HG02840 (cell line): ENCODE results near the gene TIGD1.

Source experiments
- ATAC-seq: cut with Tn5 transposase; IDR thresholded peaks from one replicate; pipeline ENCODE4 v1.9.1; 2021; ENCODE audit warnings: mild to moderate bottlenecking, moderate library complexity, moderate number of reproducible peaks; ENCODE audit not compliant: unreplicated experiment, low FRiP score

TIGD1 gene

DNA sequence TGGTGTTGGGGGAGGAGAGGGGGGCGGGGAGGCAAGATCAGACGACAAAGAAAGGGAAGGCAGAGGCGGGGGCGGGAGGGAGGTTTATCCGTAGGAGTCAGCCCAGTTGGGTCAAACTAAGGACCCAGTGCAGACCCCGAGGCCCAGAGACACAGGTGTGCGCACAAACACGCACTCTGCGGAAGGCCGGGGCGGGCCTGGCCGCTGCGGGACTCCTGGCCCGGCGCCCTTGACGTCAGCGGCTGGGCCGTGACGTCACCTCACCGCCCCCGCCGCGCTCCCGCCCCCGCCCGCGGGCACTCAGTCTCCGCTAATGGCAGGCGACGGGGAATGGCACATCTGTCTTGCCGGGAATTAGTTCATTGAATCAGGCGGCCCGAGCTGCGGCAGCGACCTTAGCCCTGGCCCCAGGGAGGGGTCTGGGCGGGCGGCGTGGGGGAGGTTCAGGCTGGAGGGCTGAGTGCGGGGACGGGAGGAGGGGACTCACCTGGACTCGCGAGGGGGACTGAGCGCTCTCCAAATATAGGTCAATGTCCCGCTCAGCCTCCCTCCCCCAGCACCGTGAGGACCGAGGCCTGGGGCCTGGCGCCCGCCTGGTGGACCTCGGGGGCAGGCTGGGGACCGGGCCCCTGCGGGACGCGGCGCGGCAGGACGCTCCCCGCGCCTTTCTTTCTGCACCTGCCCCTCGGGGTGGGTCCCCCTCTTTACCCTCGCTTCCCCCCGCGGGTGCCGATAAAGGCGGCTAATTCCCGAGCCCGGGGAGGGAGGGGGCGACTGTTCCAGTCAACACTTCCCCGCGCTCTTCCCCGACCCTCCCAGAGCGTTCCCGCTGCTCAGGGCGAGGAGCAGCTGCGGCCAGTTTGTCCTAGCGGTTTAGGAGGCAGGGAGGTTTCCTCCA is 47.2 kb downstream of the TIGD1 start:
- ATAC-seq, result no peak

DNA sequence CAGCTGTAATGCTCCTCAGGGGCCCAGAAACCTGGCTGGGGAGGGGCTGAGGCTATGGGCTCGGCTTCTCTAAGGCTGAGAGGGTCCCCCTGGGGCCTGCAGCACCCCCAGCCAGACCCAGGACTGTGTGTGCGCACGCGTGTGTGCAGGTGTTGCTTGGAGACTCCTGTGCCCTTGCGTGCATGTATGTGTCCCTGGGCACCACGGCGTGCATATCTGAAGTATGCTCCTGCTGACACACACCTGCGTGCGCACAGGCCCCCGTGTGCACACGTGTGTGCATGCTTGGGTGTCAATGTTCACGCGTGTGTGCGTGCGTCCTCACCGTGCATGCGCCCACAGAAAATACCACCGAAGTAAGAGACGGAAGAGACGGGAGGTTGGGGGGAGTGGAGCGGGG is 47.8 kb downstream of the TIGD1 start:
- no peak for ATAC-seq

DNA sequence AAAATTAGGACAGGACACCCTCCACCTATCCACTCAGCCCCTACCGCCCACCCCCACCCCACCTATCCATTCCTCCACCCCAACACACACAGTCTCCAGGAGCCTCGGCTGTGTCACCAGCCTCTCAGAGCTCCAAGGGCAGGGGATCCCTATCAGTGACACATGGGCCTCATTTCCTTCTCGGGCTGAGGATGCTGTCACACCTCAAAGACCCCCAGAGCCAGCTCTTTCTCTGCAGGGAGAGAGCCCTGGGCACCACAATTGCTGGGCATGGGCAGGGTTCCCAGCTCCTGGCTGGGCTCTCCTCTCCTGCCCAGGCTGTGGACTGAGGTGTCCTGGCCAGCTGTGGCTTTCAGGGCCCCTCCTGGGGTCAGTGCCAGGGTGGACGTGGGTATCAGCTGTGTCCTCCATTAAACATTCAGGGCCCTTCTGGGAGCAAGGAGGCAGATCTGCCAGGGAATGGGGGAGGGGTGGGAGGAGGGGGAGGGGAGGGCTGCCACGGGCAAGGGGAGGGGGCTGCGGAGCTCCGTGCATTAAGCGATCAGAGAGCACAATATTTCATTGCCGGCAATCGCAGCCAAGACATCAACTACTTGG is 48.5 kb downstream of the TIGD1 start:
- no peak for ATAC-seq

DNA sequence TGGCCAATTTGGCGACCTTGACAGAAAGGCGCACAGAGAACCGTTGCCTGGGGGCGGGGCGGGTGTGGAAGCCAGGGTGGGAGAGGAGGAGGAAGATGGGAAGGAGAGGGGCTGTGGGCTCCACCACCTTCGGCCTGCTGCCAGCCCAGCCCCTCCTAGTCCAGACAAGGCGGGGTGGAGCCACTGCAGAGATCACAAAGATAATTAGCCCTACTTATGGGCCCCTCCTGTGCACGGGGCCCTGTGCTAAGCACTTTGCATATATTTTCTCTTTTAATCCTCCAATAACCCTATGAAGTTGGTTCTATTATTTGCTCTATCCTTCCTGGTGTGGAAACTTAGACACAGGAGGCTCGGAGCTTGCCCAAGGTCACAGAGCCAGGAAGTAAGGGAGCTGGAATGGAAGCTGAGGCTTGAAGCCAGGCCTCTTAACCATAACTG is 49.0 kb downstream of the TIGD1 start:
- ATAC-seq, result no peak

DNA sequence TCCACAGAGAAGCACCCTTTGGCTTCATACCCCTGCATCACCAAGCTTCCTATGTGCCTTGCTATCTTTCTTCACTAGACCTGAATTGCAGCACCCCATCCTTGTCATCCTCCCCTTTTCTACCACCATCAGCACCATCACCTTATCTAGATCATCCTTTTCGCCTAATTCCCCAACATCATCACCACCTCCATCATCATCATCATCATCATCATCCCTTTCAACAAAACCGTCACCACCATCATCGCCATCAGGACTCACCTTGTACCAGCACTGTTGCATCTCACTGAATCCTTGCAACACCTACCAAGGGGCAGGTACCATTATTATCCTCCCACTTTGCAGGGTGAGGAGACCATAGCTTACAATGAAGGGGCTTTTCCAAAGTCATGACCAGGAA is 51.9 kb downstream of the TIGD1 start:
- no peak for ATAC-seq
